WTC11 (cell line): ENCODE results near the gene RPL18. TPM values are rescaled to one million over a fixed set of nuclear protein-coding genes. Genes with fewer than 3 reads are reported as not detected.
A peak's percentile ranks its signal among the peaks of the same experiment; 100 is the strongest.
"Not testable (repeated sequence)": the region's sequence is repeated elsewhere in the genome, so short reads cannot be mapped to it uniquely, and the experiment has no call there.

Experiments
- ATAC-seq: fragments of 200-7000 bp; cut with Tn5 transposase; 2 replicates; pipeline ENCODE4 v1.10.0; 2021; ENCODE audit warnings: mild to moderate bottlenecking, moderate library complexity
- CTCF ChIA-PET: fragments of 300-600 bp; sonication (Branson Sonifier 250); formaldehyde crosslinking; loops from one replicate; lab custom pipeline; 2021; ENCODE audit warnings: antibody characterized with exemption; lab: Charles Lee
- POLR2A ChIA-PET: fragments of 350-600 bp; sonication (Branson Sonifier 250); formaldehyde crosslinking; loops from one replicate; lab custom pipeline; 2021; ENCODE audit warnings: antibody characterized with exemption; lab: Charles Lee
- DNase-seq: peaks from one replicate; pipeline ENCODE4 v3.0.0; 2021; ENCODE audit warnings: low spot score
- H3K27ac Mint-ChIP-seq: 2 replicates; pipeline ENCODE4 v1.8.0; 2021; ENCODE audit warnings: mixed read lengths
- H3K27me3 Mint-ChIP-seq: 2 replicates; pipeline ENCODE4 v1.8.0; 2021; ENCODE audit warnings: low read depth, mild to moderate bottlenecking, moderate library complexity, mixed read lengths
- H3K36me3 Mint-ChIP-seq: 2 replicates; pipeline ENCODE4 v1.8.0; 2021; ENCODE audit warnings: mixed read lengths
- H3K4me1 Mint-ChIP-seq: 2 replicates; pipeline ENCODE4 v1.8.0; 2022; ENCODE audit warnings: mixed read lengths
- H3K4me3 Mint-ChIP-seq: 2 replicates; pipeline ENCODE4 v1.8.0; 2021; ENCODE audit warnings: mild to moderate bottlenecking, moderate library complexity, mixed read lengths
- H3K9me3 Mint-ChIP-seq: 2 replicates; pipeline ENCODE4 v1.8.0; 2021; ENCODE audit warnings: mixed read lengths
- CBFB ChIP-seq: sonication (generic); formaldehyde crosslinking; IDR thresholded peaks from 2 replicates; pipeline ENCODE4 v1.8.1; 2022; ENCODE audit warnings: mild to moderate bottlenecking, low read depth, missing genetic modification reagents
- ELF4 ChIP-seq: sonication (generic); formaldehyde crosslinking; IDR thresholded peaks from 2 replicates; pipeline ENCODE4 v1.8.1; 2022; ENCODE audit warnings: low read depth, mild to moderate bottlenecking, moderate library complexity, missing genetic modification reagents
- EMX1 ChIP-seq: fragments of 250-450 bp; sonication (Bioruptor Pico); IDR thresholded peaks from 2 replicates; pipeline ENCODE4 v1.8.0; 2021; ENCODE audit warnings: mild to moderate bottlenecking
- FOXJ3 ChIP-seq: sonication (generic); formaldehyde crosslinking; IDR thresholded peaks from 2 replicates; pipeline ENCODE4 v1.9.0; 2021; ENCODE audit warnings: missing genetic modification reagents, mild to moderate bottlenecking, borderline replicate concordance
- GRHL2 ChIP-seq: fragments of 250-450 bp; sonication (Bioruptor Pico); IDR thresholded peaks from 2 replicates; pipeline ENCODE4 v1.8.0; 2022; ENCODE audit warnings: mild to moderate bottlenecking, moderate library complexity; ENCODE audit not compliant: insufficient replicate concordance, severe bottlenecking
- NFATC4 ChIP-seq: fragments of 250-450 bp; sonication (Bioruptor Pico); IDR thresholded peaks from 2 replicates; pipeline ENCODE4 v1.9.0; 2021; ENCODE audit warnings: mild to moderate bottlenecking
- NR1H2 ChIP-seq: sonication (generic); formaldehyde crosslinking; IDR thresholded peaks from 2 replicates; pipeline ENCODE4 v1.9.0; 2021; ENCODE audit warnings: mild to moderate bottlenecking, moderate library complexity, missing genetic modification reagents
- SOX15 ChIP-seq: fragments of 250-450 bp; sonication (Bioruptor Pico); IDR thresholded peaks from 2 replicates; pipeline ENCODE4 v1.9.0; 2021; ENCODE audit warnings: mild to moderate bottlenecking
- TEAD4 ChIP-seq: sonication (generic); formaldehyde crosslinking; IDR thresholded peaks from 2 replicates; pipeline ENCODE4 v1.8.0; 2022; ENCODE audit warnings: mild to moderate bottlenecking, missing genetic modification reagents
- ZNF121 ChIP-seq: sonication (generic); formaldehyde crosslinking; IDR thresholded peaks from 2 replicates; pipeline ENCODE4 v1.8.0; 2023; ENCODE audit warnings: missing genetic modification reagents
- ZNF138 ChIP-seq: sonication (generic); formaldehyde crosslinking; conservative IDR thresholded peaks from 2 replicates; pipeline ENCODE4 v1.8.1; 2022; ENCODE audit warnings: mild to moderate bottlenecking, moderate library complexity, missing genetic modification reagents
- ZNF219 ChIP-seq: sonication (generic); formaldehyde crosslinking; IDR thresholded peaks from 2 replicates; pipeline ENCODE4 v1.8.0; 2023; ENCODE audit warnings: missing genetic modification reagents, mild to moderate bottlenecking, borderline replicate concordance
- ZNF532 ChIP-seq: fragments of 250-450 bp; sonication (Bioruptor Pico); IDR thresholded peaks from 2 replicates; pipeline ENCODE4 v1.9.0; 2021; ENCODE audit warnings: mild to moderate bottlenecking, borderline replicate concordance
- total RNA-seq: library from RNA; stranded (reverse); gene quantifications from 3 replicates; pipeline ENCODE4 v1.2.3, GENCODE V29; 2021
- TF ChIP-seq, protein P1 (sequence below): sonication (generic); formaldehyde crosslinking; IDR thresholded peaks from 2 replicates; pipeline ENCODE4 v1.8.1; 2022; ENCODE audit warnings: low read depth, missing genetic modification reagents, borderline replicate concordance
- TF ChIP-seq, protein P2 (sequence below): sonication (generic); formaldehyde crosslinking; IDR thresholded peaks from 2 replicates; pipeline ENCODE4 v1.8.1; 2023; ENCODE audit warnings: mild to moderate bottlenecking, missing genetic modification reagents
- TF ChIP-seq, protein P3 (sequence below): sonication (generic); formaldehyde crosslinking; IDR thresholded peaks from 2 replicates; pipeline ENCODE4 v1.8.0; 2023; ENCODE audit warnings: mild to moderate bottlenecking, missing genetic modification reagents

Gene RPL18
- total RNA-seq, 1 experiment from 2014 or later: 1,712 TPM

GRCh38 chr19:48659768-48660167 lies 40.8 kb upstream of the RPL18 start:
- CTCF ChIA-PET: no interaction called here
- H3K27ac Mint-ChIP-seq: no peak overlapping the region
- no peak for DNase-seq
- peaks cover 23% of the 10 kb centered on the region for H3K27me3 Mint-ChIP-seq
- POLR2A ChIA-PET: no interaction called here
- peaks cover 6% of the 10 kb centered on the region for H3K9me3 Mint-ChIP-seq
- TF ChIP-seq, protein P1, sequence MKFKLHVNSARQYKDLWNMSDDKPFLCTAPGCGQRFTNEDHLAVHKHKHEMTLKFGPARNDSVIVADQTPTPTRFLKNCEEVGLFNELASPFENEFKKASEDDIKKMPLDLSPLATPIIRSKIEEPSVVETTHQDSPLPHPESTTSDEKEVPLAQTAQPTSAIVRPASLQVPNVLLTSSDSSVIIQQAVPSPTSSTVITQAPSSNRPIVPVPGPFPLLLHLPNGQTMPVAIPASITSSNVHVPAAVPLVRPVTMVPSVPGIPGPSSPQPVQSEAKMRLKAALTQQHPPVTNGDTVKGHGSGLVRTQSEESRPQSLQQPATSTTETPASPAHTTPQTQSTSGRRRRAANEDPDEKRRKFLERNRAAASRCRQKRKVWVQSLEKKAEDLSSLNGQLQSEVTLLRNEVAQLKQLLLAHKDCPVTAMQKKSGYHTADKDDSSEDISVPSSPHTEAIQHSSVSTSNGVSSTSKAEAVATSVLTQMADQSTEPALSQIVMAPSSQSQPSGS (CRISPR knock-in tag): no peak
- TF ChIP-seq SOX15 (CRISPR knock-in tag): no peak
- TF ChIP-seq EMX1 (CRISPR knock-in tag): no peak
- TF ChIP-seq ELF4 (CRISPR knock-in tag): no peak
- TF ChIP-seq ZNF532 (CRISPR knock-in tag): no peak
- H3K4me3 Mint-ChIP-seq: no peak overlapping the region
- ATAC-seq: no peak
- peaks cover 9% of the 10 kb centered on the region for H3K4me1 Mint-ChIP-seq
- peaks cover 6% of the 10 kb centered on the region for H3K36me3 Mint-ChIP-seq

DNA sequence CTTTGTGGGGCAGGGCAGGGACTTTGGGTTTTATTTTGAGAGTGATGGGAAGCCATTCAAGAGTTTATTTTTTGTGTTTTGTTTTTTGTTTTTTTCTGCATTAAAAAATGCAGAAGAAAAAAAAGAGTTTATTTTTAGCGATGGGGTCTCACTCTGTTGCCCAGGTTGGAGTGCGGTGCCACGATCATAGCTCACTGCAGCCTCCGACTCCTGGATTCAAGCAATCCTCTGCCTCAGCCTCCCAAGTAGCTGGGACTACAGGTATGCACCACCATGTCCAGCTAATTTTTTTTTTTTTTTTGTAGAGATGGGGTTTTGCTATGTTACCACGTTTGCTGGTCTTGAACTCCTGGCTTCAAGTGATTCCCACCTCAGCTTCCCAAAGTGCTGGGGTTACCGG lies 39.5 kb upstream of the RPL18 start:
- TF ChIP-seq ZNF121 (CRISPR knock-in tag) (0 out of 2 replicates have a peak, but pooled peaks have one; percentile 27), NFATC4 (CRISPR knock-in tag) (no peak)
- TF ChIP-seq, all 79 proteins: peak for 1
- no peak for DNase-seq
- Mint-ChIP-seq H3K27me3 (peaks cover 23% of the 10 kb centered on the region), H3K4me3 (no peak overlapping the region), H3K9me3 (peaks cover 6% of the 10 kb centered on the region), H3K4me1 (peaks cover 16% of the 10 kb centered on the region), H3K36me3 (peaks cover 6% of the 10 kb centered on the region), H3K27ac (no peak overlapping the region)
- ATAC-seq: no peak
- POLR2A ChIA-PET: no interaction called here
- CTCF ChIA-PET: no interaction called here

- 0 out of 2 replicates have a peak, but pooled peaks have one; percentile 23 for TF ChIP-seq ZNF121 (CRISPR knock-in tag)
- H3K9me3 Mint-ChIP-seq, H3K27ac Mint-ChIP-seq, H3K4me3 Mint-ChIP-seq, DNase-seq, POLR2A ChIA-PET, H3K36me3 Mint-ChIP-seq, ATAC-seq: not testable (repeated sequence)
- Mint-ChIP-seq H3K27me3 (peaks cover 20% of the 10 kb centered on the region), H3K4me1 (peaks cover 16% of the 10 kb centered on the region)
- CTCF ChIA-PET: interaction anchor here (1.0 to 1.6 kb wide), 3 partner anchors 12 to 138 kb away, joined by 4 to 7 read pairs (median 5); partner anchors contain the start of gene CA11
Measured at GRCh38 chr19:48657828-48658227, 38.9 kb upstream of the RPL18 start.

GRCh38 chr19:48656840-48657474 lies 38.0 kb upstream of the RPL18 start:
- H3K4me1 Mint-ChIP-seq: peaks cover 19% of the 10 kb centered on the region
- ChIA-PET POLR2A (no interaction called here), CTCF (interaction anchor here (1.0 to 1.6 kb wide), 3 partner anchors 11 to 139 kb away, joined by 4 to 7 read pairs (median 5); partner anchors contain the start of gene CA11)
- peaks cover 6% of the 10 kb centered on the region for H3K36me3 Mint-ChIP-seq
- DNase-seq (no peak), ATAC-seq (no peak)
- TF ChIP-seq, protein P2, sequence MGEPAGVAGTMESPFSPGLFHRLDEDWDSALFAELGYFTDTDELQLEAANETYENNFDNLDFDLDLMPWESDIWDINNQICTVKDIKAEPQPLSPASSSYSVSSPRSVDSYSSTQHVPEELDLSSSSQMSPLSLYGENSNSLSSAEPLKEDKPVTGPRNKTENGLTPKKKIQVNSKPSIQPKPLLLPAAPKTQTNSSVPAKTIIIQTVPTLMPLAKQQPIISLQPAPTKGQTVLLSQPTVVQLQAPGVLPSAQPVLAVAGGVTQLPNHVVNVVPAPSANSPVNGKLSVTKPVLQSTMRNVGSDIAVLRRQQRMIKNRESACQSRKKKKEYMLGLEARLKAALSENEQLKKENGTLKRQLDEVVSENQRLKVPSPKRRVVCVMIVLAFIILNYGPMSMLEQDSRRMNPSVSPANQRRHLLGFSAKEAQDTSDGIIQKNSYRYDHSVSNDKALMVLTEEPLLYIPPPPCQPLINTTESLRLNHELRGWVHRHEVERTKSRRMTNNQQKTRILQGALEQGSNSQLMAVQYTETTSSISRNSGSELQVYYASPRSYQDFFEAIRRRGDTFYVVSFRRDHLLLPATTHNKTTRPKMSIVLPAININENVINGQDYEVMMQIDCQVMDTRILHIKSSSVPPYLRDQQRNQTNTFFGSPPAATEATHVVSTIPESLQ (CRISPR knock-in tag): no peak
- TF ChIP-seq FOXJ3 (CRISPR knock-in tag) (no peak), ZNF138 (CRISPR knock-in tag) (no peak), ZNF219 (CRISPR knock-in tag) (no peak), CBFB (CRISPR knock-in tag) (no peak), GRHL2 (no peak), TEAD4 (CRISPR knock-in tag) (no peak), NR1H2 (no peak)
- TF ChIP-seq, protein P3, sequence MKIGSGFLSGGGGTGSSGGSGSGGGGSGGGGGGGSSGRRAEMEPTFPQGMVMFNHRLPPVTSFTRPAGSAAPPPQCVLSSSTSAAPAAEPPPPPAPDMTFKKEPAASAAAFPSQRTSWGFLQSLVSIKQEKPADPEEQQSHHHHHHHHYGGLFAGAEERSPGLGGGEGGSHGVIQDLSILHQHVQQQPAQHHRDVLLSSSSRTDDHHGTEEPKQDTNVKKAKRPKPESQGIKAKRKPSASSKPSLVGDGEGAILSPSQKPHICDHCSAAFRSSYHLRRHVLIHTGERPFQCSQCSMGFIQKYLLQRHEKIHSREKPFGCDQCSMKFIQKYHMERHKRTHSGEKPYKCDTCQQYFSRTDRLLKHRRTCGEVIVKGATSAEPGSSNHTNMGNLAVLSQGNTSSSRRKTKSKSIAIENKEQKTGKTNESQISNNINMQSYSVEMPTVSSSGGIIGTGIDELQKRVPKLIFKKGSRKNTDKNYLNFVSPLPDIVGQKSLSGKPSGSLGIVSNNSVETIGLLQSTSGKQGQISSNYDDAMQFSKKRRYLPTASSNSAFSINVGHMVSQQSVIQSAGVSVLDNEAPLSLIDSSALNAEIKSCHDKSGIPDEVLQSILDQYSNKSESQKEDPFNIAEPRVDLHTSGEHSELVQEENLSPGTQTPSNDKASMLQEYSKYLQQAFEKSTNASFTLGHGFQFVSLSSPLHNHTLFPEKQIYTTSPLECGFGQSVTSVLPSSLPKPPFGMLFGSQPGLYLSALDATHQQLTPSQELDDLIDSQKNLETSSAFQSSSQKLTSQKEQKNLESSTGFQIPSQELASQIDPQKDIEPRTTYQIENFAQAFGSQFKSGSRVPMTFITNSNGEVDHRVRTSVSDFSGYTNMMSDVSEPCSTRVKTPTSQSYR (CRISPR knock-in tag): no peak
- H3K9me3 Mint-ChIP-seq: peaks cover 6% of the 10 kb centered on the region
- no peak overlapping the region for H3K4me3 Mint-ChIP-seq
- H3K27me3 Mint-ChIP-seq: peaks cover 19% of the 10 kb centered on the region
- no peak overlapping the region for H3K27ac Mint-ChIP-seq
